Stimulated activated CD8-positive, alpha-beta memory T cell treated with anti-CD3 and anti-CD28 coated beads, Interleukin-7, amount 100 ng/mL, for 1 hour (primary cell): ENCODE data around the gene TLR9.
"Not testable (repeated sequence)": the region's sequence is repeated elsewhere in the genome, so short reads cannot be mapped to it uniquely, and the experiment has no call there.

Source experiments
- DNase-seq, 2 donors: peaks; one replicate each; pipeline ENCODE4 v3.0.0-alpha.2; 2020; ENCODE audit warnings: low read depth in 2 of 2

Gene TLR9

DNA sequence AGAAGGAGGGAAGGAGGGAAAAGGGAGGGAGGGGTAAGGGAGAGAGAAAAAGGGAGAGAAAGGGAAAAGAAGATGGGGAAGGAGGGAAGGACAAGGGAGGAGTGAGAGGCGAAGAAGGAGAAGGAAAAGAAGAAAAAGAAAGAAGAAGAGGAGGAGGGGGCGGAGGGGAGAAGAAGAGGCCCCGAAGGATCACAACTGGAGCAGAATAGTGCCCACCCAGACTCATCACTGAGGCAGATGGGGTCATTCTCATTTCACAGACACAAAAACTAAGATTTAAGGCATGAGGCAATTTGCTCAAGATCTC is 30.2 kb downstream of the TLR9 start:
- DNase-seq: no peak

DNA sequence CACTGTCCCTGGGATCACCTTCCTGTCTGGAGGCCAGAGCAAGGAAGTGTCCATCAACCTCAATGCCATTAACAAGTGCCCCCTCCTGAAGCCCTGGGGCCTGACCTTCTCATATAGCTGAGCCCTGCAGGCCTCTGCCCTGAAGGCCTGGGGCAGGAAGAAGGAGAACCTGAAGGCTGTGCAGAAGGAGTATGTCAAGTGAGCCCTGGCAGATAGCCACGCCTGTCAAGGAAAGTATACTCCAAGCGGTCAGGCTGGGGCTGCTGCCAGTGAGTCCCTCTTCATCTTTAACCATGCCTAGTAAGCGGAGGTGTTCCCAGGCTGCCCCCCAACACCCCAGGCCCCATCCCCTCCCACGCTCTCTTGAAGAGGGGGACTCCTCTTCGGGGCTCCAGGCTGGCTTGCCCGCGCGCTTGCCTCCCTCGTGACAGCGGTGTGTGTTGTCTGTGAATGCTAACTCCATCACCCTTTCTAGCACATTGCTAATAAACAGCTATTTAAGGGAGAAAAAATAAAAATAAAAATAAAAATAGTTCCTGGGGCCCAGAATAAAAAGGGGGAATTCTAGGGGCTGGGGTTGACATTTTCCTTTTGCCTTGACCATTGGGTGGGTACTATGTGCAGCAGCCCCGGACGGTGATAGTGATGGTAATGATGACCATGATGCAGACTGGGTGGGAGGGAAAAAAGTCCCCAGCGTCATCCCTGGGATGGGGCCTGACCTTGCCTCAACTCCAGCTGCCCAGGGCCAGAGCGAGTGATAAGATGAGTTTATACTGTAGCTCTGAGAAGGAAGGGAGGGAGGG is 30.8 kb downstream of the TLR9 start:
- no peak for DNase-seq

DNA sequence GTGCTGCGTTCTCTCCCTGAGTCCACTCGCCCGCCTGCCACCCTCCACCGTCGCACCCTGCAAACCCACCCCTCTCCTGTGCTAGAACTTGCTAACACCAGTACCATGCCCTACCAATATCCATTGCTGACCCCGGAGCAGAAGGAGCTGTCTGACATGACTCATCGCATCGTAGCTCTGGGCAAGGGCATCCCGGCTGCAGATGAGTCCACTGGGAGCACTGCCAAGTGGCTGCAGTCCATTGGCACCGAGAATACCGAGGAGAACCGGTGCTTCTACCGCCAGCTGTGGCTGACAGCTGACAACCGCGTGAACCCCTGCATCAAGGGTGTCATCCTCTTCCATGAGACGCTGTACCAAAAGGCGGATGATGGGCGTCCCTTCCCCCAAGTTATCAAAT is 32.4 kb downstream of the TLR9 start:
- no peak for DNase-seq

DNA sequence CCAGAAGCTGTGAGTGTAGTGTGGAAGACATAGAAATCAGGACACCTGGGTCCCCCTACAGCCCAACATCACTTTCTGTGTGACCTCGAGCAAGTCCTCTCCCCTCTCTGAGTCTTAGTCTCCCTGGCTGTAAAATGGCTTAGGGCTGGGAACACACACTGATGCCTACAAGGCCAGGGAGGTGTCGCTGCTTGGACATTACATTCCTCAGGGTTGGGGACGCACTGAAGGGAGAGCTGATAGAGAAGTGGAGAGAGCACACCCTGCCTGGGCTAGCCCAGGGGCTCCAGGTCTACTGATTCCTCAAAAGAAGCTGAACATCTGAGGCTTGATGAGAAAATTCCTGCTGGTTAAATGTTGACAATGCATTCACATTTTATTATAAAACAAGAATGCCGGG is 33.8 kb downstream of the TLR9 start:
- DNase-seq: no peak

DNA sequence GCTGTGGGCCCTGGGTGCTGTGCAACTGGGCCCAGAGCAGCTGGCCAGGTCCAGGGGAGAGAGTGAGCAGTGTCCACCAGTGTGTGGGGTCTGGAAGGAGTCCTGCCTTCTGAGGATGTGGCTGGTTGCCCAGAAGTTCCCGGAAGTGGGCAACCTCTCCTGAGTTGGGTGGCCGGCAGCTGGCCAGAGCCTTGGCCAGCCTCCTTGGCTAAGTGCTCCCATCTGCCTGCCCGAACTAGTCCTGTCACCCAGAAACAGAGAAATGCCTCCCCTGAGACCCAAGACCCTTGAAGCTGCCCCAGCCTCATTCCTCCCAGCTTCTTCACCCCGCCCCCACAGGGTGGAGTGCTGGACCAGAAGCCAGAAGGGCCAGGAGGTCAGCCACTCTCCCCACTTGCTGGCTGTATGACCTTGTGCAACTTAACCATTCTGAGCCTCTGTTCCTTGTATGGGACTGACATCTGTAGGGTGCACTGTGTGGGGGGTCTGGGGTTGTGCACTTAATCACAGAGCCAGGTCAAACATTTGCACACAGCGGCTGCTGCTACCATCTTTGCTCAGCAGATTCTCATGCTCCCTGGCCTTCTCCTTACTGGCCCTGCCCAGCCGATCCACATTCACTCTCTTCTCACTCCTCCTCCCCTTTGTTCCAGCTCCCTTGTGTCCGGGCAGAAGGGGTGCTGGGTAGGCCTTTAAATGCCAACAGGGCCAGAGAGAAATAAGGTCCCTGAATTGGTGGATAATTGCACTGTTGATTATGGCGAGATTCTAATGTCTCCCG is 35.0 kb downstream of the TLR9 start:
- DNase-seq: no peak

GRCh38 chr3:52188556-52188955 is 36.9 kb downstream of the TLR9 start:
- DNase-seq: no peak

GRCh38 chr3:52186729-52187128 is 38.7 kb downstream of the TLR9 start:
- no peak for DNase-seq

- no peak for DNase-seq
Observed at GRCh38 chr3:52185837-52186236, 39.6 kb downstream of the TLR9 start.

DNA sequence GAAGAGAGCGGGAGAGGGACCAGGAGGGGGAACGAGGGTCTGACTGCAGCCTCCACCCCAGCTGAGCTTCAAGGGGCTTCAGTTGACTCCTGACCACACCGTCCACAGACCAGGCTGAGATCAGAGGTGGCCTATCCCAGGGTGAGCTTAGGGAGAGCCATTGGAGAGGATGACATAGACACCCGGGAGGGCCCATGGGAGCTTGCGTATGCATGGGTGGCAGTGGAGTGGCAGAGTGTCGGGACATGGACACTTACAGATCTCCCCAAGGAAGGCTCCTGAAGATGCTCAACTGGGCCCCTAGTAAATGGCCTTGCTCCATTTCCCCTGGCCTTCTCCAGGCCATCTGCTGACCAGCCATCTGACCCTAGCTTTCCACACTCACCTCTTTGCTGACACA is 40.1 kb downstream of the TLR9 start:
- no peak for DNase-seq

DNA sequence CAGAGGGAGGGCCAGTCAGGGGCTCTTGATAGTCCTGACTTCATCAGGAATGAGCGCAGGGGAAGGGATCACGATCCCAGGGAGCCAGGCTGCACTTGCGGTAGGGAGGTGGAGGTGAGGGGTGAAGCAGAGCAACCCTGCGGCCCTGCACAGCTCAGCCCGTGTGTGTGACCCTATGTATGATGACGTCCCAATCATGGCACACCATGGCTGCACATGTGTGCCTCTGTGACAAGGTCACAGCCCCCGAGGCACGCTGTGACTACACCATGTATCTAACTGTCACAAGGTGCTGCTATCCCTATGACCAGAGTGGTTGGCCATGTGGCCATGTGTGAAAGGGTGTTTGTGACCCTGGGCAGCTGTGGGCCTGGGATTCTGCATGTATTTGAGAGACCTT is 40.8 kb downstream of the TLR9 start:
- DNase-seq: no peak

- no peak for DNase-seq
Observed at GRCh38 chr3:52183786-52184445, 41.5 kb downstream of the TLR9 start.

- no peak for DNase-seq
Observed at GRCh38 chr3:52182691-52183090, 42.8 kb downstream of the TLR9 start.

DNA sequence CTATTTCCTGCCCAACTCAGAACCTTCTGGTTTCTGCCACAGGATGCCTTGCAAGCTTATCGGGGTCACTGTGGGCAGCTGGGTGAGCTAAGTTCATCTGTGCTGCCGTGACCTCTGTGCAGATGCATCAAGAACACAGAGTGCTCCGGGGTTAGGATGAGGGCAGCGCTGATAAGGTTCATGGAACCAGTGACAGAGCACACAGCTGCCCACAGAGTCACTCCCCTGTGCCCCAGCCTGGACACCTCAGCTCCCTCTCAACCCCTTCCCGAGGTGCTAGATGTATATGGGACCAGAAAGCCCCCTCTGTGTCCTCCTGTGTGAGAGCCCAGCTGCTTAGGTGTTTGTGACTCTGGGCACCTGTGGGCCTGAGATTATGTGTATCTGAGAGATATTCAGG is 43.2 kb downstream of the TLR9 start:
- no peak for DNase-seq

DNA sequence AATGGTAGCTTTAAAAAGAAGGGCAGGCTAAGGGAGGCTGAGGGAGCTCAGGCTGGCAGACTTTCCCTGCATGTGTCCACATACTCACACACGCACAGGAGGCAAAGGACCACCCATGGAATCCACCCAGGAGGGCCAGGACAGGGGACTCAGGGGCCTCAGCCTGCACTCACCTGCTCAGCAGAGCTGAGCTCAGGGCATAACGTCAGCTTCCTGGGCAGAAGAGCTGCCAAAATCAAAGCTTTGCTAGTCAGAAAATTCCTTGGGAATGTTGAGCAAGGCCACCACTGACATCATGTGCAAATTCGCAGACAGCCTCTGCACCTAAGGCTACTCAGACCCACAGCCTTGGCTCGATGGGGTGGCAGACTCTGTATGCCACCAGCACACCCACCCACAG is 43.9 kb downstream of the TLR9 start:
- DNase-seq: no peak

GRCh38 chr3:52178537-52178936 is 46.9 kb downstream of the TLR9 start:
- no peak for DNase-seq

DNA sequence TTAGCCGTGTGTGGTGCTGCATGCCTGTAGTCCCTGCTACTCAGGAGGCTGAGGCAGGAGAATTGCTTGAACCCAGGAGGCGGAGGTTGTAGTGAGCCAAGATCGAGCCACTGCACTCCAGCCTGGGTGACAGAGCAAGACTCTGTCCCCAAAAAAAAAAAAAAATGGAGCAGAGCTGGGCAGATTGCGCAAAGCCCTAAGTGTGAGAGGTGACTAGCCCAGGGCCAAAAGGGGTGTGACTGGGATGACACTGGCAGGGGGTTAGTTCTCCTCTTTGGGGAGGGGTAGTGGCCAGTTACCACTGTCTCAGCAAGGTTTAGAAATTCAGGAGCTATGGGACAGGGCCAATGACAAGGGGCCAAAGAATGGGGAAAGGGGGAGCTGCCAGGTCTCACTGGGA is 47.3 kb downstream of the TLR9 start:
- DNase-seq: not testable (repeated sequence)

DNA sequence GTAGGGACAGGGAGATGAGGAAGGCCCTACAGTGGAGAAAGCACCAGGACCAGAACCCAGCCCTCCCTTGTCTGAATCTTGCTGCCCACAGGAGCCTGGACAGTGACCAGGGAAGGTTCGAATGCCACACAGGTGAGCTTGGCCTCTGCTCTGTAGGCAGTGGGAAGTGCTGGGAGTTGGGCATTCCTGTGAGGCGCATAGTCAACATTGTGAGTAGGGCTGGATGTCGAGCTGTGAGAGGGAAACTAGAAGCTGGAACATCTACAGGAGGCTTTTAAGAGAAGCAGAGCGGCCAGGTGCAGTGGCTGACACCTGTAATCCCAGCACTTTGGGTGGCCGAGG is 47.8 kb downstream of the TLR9 start:
- DNase-seq: no peak

GRCh38 chr3:52176951-52177700 is 48.3 kb downstream of the TLR9 start:
- DNase-seq: no peak

- no peak for DNase-seq
Observed at GRCh38 chr3:52176180-52176752, 49.2 kb downstream of the TLR9 start.

- no peak for DNase-seq
Observed at GRCh38 chr3:52175416-52176179, 49.8 kb downstream of the TLR9 start.

- no peak for DNase-seq
Observed at GRCh38 chr3:52174896-52175295, 50.5 kb downstream of the TLR9 start.
